Keratinocyte (primary cell): ENCODE measurements around the gene NMT1. TPM values are rescaled to one million over a fixed set of nuclear protein-coding genes. Genes with fewer than 3 reads are reported as not detected.
A peak's percentile ranks its signal among the peaks of the same experiment; 100 is the strongest.

Experiments
- DNase-seq: peaks from one replicate; pipeline ENCODE4 v3.0.0-alpha.2; 2011; ENCODE audit warnings: low read depth, missing footprints, low spot score
- FAIRE-seq: peaks from 2 replicates; lab custom pipeline; 2011; peaks lifted over from hg19 to GRCh38; lab: Jason Lieb, UNC
- H2AFZ ChIP-seq: 2 replicates; pipeline ENCODE4 v1.6.0; 2012; ENCODE audit warnings: low read length, control low read depth, inconsistent platforms; ENCODE audit not compliant: control insufficient read depth
- H3K27ac ChIP-seq: 2 replicates; pipeline ENCODE4 v1.5.1; 2011; ENCODE audit warnings: low read length; ENCODE audit not compliant: control insufficient read depth, insufficient read depth
- H3K27me3 ChIP-seq: 3 replicates; pipeline ENCODE4 v1.6.0; 2011; ENCODE audit warnings: low read length; ENCODE audit not compliant: control insufficient read depth, insufficient read depth; ENCODE audit errors: extremely low read depth
- H3K36me3 ChIP-seq, 2 experiments: 2 replicates in 1 of 2; 3 replicates in 1 of 2; pipeline ENCODE4 v1.5.1; 2011; ENCODE audit warnings: low read length in 2 of 2, mild to moderate bottlenecking in 1 of 2; ENCODE audit not compliant: control insufficient read depth in 2 of 2, insufficient read depth in 2 of 2; ENCODE audit errors: extremely low read depth in 1 of 2
- H3K4me1 ChIP-seq: 3 replicates; pipeline ENCODE4 v1.5.1; 2011; ENCODE audit warnings: low read length; ENCODE audit not compliant: control insufficient read depth, insufficient read depth; ENCODE audit errors: extremely low read depth
- H3K4me2 ChIP-seq: 3 replicates; pipeline ENCODE4 v1.6.0; 2011; ENCODE audit warnings: low read depth, low read length; ENCODE audit not compliant: control insufficient read depth, insufficient read depth; ENCODE audit errors: extremely low read depth
- H3K4me3 ChIP-seq, 3 experiments: fragments of 200-600 bp in 1 of 3; sonication (generic) in 1 of 3; 2 replicates in 2 of 3; 3 replicates in 1 of 3; pipeline ENCODE4 v1.5.1; 2011 to 2016; ENCODE audit warnings: low read length in 3 of 3, mild to moderate bottlenecking in 3 of 3, control low read depth in 2 of 3, inconsistent platforms in 1 of 3, low read depth in 1 of 3, mixed read lengths in 1 of 3, mixed run types in 1 of 3, moderate library complexity in 1 of 3; ENCODE audit not compliant: control insufficient read depth in 2 of 3, insufficient read depth in 2 of 3; ENCODE audit errors: extremely low read depth in 1 of 3
- H3K79me2 ChIP-seq: 2 replicates; pipeline ENCODE4 v1.6.0; 2012; ENCODE audit warnings: low read length; ENCODE audit not compliant: control insufficient read depth, insufficient read depth
- H3K9ac ChIP-seq: 3 replicates; pipeline ENCODE4 v1.6.0; 2011; ENCODE audit warnings: low read length; ENCODE audit not compliant: control insufficient read depth, insufficient read depth; ENCODE audit errors: extremely low read depth
- H3K9me1 ChIP-seq: 3 replicates; pipeline ENCODE4 v1.6.0; 2011; ENCODE audit warnings: low read length; ENCODE audit not compliant: control insufficient read depth, insufficient read depth; ENCODE audit errors: extremely low read depth
- H3K9me3 ChIP-seq: 2 replicates; pipeline ENCODE4 v1.5.1; 2012; ENCODE audit warnings: low read depth, low read length; ENCODE audit not compliant: control insufficient read depth
- H4K20me1 ChIP-seq: 3 replicates; pipeline ENCODE4 v1.6.0; 2011; ENCODE audit warnings: low read length; ENCODE audit not compliant: control insufficient read depth, insufficient read depth; ENCODE audit errors: extremely low read depth
- EZH2 ChIP-seq: IDR thresholded peaks from one replicate; pipeline ENCODE4 v1.6.1; 2012; ENCODE audit warnings: inconsistent platforms, mild to moderate bottlenecking, low read length, moderate library complexity
- dilution Hi-C: fragments of 300-500 bp; cut with MboI; formaldehyde crosslinking; loops from one replicate; pipeline ENCODE4 v1.7.0; 2020; ENCODE audit warnings: low sequenced_read_pairs; ENCODE audit not compliant: extremely low pct_ligation_motif_present
- polyA plus RNA-seq, 5 experiments: library from polyadenylated mRNA; depleted of rRNA in 3 of 5; stranded (reverse) in 3 of 5; stranded (forward) in 1 of 5; unstranded in 1 of 5; fragments of >200 nt; gene quantifications; 1 replicate in 1 of 5; 2 replicates in 3 of 5; 3 replicates in 1 of 5; pipeline versions ENCODE4 v1.2.1 to v1.2.3, GENCODE V29; 2011 to 2012; ENCODE audit warnings: missing spikeins in 2 of 5, low read depth in 1 of 5, low replicate concordance in 1 of 5
- TF ChIP-seq, protein P1 (sequence below), 3 experiments: IDR thresholded peaks in 1 of 3; conservative IDR thresholded peaks in 1 of 3; optimal IDR thresholded peaks in 1 of 3; 2 replicates in 2 of 3; 3 replicates in 1 of 3; pipeline versions ENCODE3 to v1.5.1; 2011; ENCODE audit warnings: low read length in 3 of 3, mild to moderate bottlenecking in 3 of 3, moderate library complexity in 2 of 3, control low read depth in 1 of 3, inconsistent platforms in 1 of 3; ENCODE audit not compliant: insufficient read depth in 2 of 3; ENCODE audit errors: extremely low read depth in 1 of 3

Gene NMT1
- polyA plus RNA-seq, 1 donor (not counting 4 experiments of a cell fraction or from before 2014, with no cell fraction given), result 101 TPM

DNA sequence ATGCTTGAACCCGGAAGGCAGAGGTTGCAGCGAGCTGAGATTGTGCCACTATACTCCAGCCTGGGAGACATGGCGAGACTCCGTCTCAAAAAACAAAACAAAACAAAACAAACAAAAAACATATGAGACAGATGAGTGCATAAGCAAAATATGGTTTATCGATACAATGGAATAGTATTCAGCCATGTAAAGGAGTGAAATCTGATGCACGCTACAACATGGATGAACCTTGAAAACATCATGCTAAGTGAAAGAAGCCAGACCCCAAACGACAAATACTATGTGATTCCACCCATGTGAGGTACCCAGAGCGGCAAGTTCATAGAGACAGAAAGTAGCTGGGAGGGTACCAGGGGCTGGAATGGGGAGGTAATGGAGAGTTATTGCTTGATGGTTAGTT is 64.4 kb downstream of the NMT1 start:
- Histone ChIP-seq H2AFZ (no peak overlapping the region), H3K9me1 (no peaks in the 10 kb centered on the region), H3K27me3 (no peaks in the 10 kb centered on the region), H3K9me3 (no peaks in the 10 kb centered on the region), H4K20me1 (no peaks in the 10 kb centered on the region), H3K36me3 (peaks cover 0 to 4% of the 10 kb centered on the region in 2 experiments), H3K27ac (no peak overlapping the region), H3K4me2 (no peak overlapping the region), H3K9ac (no peak overlapping the region), H3K79me2 (peaks cover 66% of the 10 kb centered on the region), H3K4me1 (peaks cover 59% of the 10 kb centered on the region), H3K4me3 (no peak overlapping the region)
- dilution Hi-C loops, result no loop called here
- DNase-seq, result no peak
- TF ChIP-seq, protein P1, sequence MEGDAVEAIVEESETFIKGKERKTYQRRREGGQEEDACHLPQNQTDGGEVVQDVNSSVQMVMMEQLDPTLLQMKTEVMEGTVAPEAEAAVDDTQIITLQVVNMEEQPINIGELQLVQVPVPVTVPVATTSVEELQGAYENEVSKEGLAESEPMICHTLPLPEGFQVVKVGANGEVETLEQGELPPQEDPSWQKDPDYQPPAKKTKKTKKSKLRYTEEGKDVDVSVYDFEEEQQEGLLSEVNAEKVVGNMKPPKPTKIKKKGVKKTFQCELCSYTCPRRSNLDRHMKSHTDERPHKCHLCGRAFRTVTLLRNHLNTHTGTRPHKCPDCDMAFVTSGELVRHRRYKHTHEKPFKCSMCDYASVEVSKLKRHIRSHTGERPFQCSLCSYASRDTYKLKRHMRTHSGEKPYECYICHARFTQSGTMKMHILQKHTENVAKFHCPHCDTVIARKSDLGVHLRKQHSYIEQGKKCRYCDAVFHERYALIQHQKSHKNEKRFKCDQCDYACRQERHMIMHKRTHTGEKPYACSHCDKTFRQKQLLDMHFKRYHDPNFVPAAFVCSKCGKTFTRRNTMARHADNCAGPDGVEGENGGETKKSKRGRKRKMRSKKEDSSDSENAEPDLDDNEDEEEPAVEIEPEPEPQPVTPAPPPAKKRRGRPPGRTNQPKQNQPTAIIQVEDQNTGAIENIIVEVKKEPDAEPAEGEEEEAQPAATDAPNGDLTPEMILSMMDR (optimal IDR thresholded peaks at IDR 0.05 in 1 of 3, IDR thresholded peaks at IDR 0.05 in 1 of 3, conservative IDR thresholded peaks at IDR 0.05 in 1 of 3; ENCODE audit: extremely low read depth in 1 of 3, insufficient read depth in 2 of 3, low read length in 3 of 3), result no peak
- TF ChIP-seq EZH2, result no peak
- no peak for FAIRE-seq

DNA sequence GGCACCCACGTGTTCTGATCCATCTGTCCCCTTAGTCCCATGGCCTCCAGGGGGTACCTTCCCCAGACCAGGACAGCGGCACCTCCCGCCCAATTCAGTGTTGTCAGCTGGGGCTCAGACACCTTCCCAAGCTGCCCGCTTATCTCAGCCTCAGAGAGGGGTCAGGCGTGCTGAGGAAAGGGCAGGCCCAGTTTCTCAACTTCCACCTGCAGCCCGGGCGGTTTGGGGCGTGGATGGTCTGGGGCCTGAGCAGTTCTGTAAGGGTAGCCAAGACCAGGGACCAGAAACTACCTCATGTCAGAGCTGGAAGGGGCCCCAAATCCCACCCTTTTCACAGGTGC is 66.1 kb downstream of the NMT1 start:
- peak overlapping the region; percentile 70 for H3K4me2 ChIP-seq
- DNase-seq (no peak), FAIRE-seq (no peak)
- TF ChIP-seq, protein P1 (optimal IDR thresholded peaks at IDR 0.05 in 1 of 3, IDR thresholded peaks at IDR 0.05 in 1 of 3, conservative IDR thresholded peaks at IDR 0.05 in 1 of 3; ENCODE audit: extremely low read depth in 1 of 3, insufficient read depth in 2 of 3, low read length in 3 of 3), result no peak
- no peak for TF ChIP-seq EZH2
- peak overlapping the region; percentile 55 for H3K9ac ChIP-seq
- no peaks in the 10 kb centered on the region for H3K27me3 ChIP-seq
- H3K36me3 ChIP-seq, result peaks cover 0 to 4% of the 10 kb centered on the region in 2 experiments
- no peaks in the 10 kb centered on the region for H4K20me1 ChIP-seq
- peak overlapping the region; percentile 70 for H3K27ac ChIP-seq
- dilution Hi-C loops, result no loop called here
- no peak overlapping the region for H2AFZ ChIP-seq
- H3K9me3 ChIP-seq, result no peaks in the 10 kb centered on the region
- H3K79me2 ChIP-seq, result peaks cover 72% of the 10 kb centered on the region
- peaks cover 67% of the 10 kb centered on the region for H3K4me1 ChIP-seq
- peak overlapping the region in 1 of 3 experiments; percentile 42 for H3K4me3 ChIP-seq
- no peaks in the 10 kb centered on the region for H3K9me1 ChIP-seq
